ENCODE measurements around the gene PCA3.

DNA sequence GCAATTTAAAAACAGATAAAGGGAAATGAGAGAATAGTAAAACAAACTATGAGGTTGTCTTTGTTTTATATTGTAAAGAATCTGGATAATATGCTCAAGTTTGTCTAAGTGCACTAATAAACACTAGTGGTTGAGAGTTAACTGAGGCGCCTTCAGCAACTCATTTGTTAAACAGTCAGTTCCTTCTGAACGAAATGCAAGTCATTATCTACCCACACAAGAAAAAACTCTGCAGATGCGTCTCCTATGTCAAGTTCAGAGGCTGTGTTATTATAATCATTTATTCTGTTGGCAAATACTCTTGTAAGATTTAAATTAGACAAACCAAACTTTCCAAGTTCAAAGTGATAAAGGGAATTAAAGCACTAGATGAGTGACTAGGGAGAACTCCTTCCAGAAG is 20.3 kb upstream of the PCA3 start:
- TF ChIP-seq, protein P1, sequence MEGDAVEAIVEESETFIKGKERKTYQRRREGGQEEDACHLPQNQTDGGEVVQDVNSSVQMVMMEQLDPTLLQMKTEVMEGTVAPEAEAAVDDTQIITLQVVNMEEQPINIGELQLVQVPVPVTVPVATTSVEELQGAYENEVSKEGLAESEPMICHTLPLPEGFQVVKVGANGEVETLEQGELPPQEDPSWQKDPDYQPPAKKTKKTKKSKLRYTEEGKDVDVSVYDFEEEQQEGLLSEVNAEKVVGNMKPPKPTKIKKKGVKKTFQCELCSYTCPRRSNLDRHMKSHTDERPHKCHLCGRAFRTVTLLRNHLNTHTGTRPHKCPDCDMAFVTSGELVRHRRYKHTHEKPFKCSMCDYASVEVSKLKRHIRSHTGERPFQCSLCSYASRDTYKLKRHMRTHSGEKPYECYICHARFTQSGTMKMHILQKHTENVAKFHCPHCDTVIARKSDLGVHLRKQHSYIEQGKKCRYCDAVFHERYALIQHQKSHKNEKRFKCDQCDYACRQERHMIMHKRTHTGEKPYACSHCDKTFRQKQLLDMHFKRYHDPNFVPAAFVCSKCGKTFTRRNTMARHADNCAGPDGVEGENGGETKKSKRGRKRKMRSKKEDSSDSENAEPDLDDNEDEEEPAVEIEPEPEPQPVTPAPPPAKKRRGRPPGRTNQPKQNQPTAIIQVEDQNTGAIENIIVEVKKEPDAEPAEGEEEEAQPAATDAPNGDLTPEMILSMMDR (conservative IDR thresholded peaks at IDR 0.05 in 1 of 2, IDR thresholded peaks at IDR 0.05 in 1 of 2; ENCODE audit: low read depth in 1 of 2, low read length in 2 of 2): no peak
- TF ChIP-seq EZH2 (IDR thresholded peaks at IDR 0.05; ENCODE audit: low read length, missing control alignments): no peak
